GM10248 (cell line): ENCODE measurements around the gene CFAP299.

ENCODE experiments used
- CTCF ChIA-PET: fragments of 300-600 bp; sonication (Branson Sonifier 250); formaldehyde crosslinking; extraction: SDS; loops from one replicate; lab custom pipeline; 2021; ENCODE audit warnings: antibody characterized with exemption; lab: Yijun Ruan, JAX
- POLR2A ChIA-PET: fragments of 350-650 bp; sonication (Branson Sonifier 250); formaldehyde crosslinking; extraction: SDS; loops from one replicate; lab custom pipeline; 2020; ENCODE audit warnings: antibody characterized with exemption; lab: Yijun Ruan, JAX
- DNase-seq: peaks from one replicate; pipeline ENCODE4 v3.0.0; 2012; ENCODE audit errors: extremely low spot score
- TF ChIP-seq, protein P1 (sequence below): IDR thresholded peaks from 2 replicates; pipeline ENCODE4 v1.5.1; 2012; ENCODE audit warnings: mild to moderate bottlenecking, low read depth; ENCODE audit errors: extremely low read depth, missing control alignments, control extremely low read depth

CFAP299 gene

DNA sequence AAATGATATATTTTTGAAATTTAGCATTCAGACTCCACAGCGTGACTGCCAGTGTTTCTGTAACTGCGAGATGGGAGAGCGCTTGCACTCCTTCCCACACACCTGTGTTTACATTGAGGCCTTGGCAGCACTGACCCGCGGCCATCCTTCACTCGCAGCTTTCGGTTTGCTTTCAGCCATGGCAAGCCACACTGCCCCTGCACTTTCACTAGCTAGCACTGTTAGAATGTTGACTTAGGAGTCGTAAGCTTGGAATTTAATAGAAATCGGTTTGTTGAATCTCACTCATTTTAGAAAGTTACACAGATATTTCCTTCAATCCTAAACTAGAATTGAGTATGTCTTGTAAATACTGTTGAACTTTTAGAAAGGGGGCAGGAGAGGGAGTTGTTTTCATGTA, 136.2 kb downstream of the CFAP299 start:
- no peak for DNase-seq
- CTCF ChIA-PET: no interaction called here
- TF ChIP-seq, protein P1, sequence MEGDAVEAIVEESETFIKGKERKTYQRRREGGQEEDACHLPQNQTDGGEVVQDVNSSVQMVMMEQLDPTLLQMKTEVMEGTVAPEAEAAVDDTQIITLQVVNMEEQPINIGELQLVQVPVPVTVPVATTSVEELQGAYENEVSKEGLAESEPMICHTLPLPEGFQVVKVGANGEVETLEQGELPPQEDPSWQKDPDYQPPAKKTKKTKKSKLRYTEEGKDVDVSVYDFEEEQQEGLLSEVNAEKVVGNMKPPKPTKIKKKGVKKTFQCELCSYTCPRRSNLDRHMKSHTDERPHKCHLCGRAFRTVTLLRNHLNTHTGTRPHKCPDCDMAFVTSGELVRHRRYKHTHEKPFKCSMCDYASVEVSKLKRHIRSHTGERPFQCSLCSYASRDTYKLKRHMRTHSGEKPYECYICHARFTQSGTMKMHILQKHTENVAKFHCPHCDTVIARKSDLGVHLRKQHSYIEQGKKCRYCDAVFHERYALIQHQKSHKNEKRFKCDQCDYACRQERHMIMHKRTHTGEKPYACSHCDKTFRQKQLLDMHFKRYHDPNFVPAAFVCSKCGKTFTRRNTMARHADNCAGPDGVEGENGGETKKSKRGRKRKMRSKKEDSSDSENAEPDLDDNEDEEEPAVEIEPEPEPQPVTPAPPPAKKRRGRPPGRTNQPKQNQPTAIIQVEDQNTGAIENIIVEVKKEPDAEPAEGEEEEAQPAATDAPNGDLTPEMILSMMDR: no peak
- POLR2A ChIA-PET: no interaction called here

DNA sequence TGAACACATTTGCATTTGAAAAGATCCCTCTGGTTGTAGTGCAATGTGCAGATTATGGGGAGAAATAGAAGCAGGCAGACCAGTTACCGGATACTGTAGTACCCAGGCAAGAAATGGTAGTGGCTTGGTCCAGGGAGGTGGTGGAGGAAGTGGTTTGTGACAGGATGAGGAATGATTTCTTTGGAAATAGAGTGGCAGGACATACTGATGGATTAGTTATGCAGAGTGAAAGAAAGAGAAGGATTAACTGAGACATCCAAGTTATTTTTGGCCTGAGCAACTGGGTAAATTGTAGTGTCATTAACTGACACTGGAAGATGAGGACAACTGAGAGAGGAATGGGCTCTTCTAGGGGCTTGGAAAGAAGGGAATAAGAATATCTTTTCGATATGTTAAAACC, 139.7 kb downstream of the CFAP299 start:
- no peak for DNase-seq
- CTCF ChIA-PET: no interaction called here
- POLR2A ChIA-PET: no interaction called here
- TF ChIP-seq, protein P1: no peak

DNA sequence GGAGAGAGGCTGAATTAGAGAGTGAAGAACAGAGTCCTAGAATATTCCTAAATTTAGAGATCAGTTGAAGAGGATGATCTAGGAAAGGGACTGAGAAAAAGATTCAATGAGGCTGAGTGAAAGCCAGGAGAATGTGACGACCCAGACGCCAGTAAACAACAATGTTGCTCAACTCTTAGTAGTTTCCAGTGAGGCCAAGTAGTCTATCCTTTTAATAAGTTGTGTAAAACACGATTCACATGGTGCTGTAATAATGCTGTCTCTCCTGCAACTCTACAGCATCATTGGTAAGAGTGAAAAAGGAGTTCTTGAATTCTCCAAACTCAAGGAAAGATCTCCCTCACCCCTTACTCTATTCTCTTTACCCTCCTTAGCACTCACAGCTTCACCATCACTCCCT, 140.3 kb downstream of the CFAP299 start:
- POLR2A ChIA-PET: no interaction called here
- CTCF ChIA-PET: no interaction called here
- TF ChIP-seq, protein P1: no peak
- DNase-seq: no peak

DNA sequence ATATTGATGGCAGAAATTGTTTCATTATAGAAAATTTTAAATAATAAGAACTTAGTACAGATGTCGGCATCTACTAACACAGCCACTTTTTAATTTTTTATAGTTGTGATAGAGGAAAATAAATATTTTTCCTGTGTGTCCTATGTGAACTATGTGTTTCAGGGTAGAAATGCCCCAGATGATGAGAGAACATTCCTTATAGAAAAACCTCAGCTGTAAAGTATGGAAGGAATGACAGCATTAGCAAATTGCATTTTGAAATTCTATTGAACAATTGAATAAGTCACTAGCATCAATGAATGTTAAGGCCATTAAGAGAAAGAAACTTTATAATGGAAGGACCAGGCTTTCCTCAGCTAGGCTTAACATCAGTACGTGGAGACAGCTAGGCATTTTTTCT, 149.2 kb downstream of the CFAP299 start:
- POLR2A ChIA-PET: no interaction called here
- CTCF ChIA-PET: no interaction called here
- DNase-seq: no peak
- TF ChIP-seq, protein P1: no peak

DNA sequence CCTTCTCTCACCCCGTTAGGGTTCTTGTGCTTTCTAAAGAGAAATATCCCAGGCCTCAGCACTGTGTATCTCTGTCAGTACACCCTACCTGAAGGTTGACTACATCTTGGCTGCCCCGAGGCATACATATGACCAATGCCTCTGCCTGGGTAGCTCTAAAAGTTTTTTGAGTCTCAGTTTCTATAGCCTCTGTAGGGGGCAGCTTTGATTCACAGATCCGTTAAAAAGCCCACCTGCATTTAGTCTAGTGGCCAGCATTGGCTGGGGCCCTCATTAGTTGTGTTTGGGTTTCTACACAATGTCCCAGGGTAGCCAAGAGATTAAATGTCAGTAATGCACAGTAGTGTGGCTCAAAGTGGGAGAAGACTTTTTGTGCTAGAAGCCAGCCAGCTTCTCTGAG, 151.1 kb downstream of the CFAP299 start:
- DNase-seq: no peak
- CTCF ChIA-PET: interaction anchor here (1.1 kb wide), 1 partner anchor 13 kb away, joined by 3 read pairs; no protein-coding TSS in a partner anchor
- TF ChIP-seq, protein P1: no peak
- POLR2A ChIA-PET: no interaction called here

DNA sequence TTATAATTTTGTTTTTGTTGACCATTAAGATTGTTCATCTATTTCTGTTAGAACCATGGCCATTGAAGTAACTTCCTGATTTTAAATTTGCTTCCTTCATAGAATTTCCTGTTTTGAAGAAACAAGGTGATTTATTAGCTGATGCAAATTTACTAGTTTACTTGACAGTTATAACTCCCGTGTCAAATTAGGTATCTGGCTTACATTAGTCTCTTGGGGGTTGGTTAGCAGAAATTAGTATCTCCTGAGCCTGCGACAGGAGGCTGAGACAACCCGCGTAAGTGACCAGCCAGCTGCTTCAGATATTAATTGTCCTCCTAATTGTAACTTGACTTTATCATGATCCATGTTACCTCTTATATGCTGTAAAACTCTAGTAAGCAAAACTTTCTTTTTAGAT, 154.3 kb downstream of the CFAP299 start:
- ChIA-PET POLR2A (no interaction called here), CTCF (interaction anchor here (1.0 kb wide), 1 partner anchor 20 kb away, joined by 3 read pairs; no protein-coding TSS in a partner anchor)
- no peak for DNase-seq
- TF ChIP-seq, protein P1: no peak
